CD14-positive monocyte (primary cell): ENCODE results near the gene YTHDF1. TPM values are rescaled to one million over a fixed set of nuclear protein-coding genes. Genes with fewer than 3 reads are reported as not detected.
A peak's percentile ranks its signal among the peaks of the same experiment; 100 is the strongest.

Experiments
- DNase-seq, 3 donors: peaks; one replicate each; pipeline ENCODE4 v3.0.0-alpha.2; 2011 to 2022
- H2AFZ ChIP-seq: 2 replicates; pipeline ENCODE4 v1.6.0; 2012; ENCODE audit warnings: mild to moderate bottlenecking, low read depth, low read length, inconsistent platforms; ENCODE audit not compliant: insufficient read depth, poor library complexity, severe bottlenecking
- H3K27ac ChIP-seq, 2 donors: 1 replicate in 1 of 2; 2 replicates in 1 of 2; pipeline ENCODE4 v1.5.1; 2012 to 2013; ENCODE audit warnings: low read length in 2 of 2, control low read depth in 1 of 2, inconsistent platforms in 1 of 2, low read depth in 1 of 2, mild to moderate bottlenecking in 1 of 2
- H3K27me3 ChIP-seq, 2 donors: one replicate each; pipeline versions ENCODE4 v1.6.0 to v1.6.1; 2011 to 2013; ENCODE audit warnings: low read length in 2 of 2; ENCODE audit not compliant: control insufficient read depth in 2 of 2, insufficient read depth in 2 of 2
- H3K36me3 ChIP-seq, 2 donors: replicated peaks in 1 of 2; 1 replicate in 1 of 2; 2 replicates in 1 of 2; pipeline versions ENCODE4 v1.5.1 to v1.6.1; 2012 to 2013; ENCODE audit warnings: low read length in 2 of 2, control low read depth in 1 of 2, inconsistent platforms in 1 of 2, mild to moderate bottlenecking in 1 of 2; ENCODE audit not compliant: insufficient read depth in 2 of 2, control insufficient read depth in 1 of 2
- H3K4me1 ChIP-seq, 2 donors: 1 replicate in 1 of 2; 2 replicates in 1 of 2; pipeline versions ENCODE4 v1.5.1 to v1.6.1; 2012 to 2013; ENCODE audit warnings: low read length in 2 of 2, control low read depth in 1 of 2, inconsistent platforms in 1 of 2, mild to moderate bottlenecking in 1 of 2, moderate library complexity in 1 of 2; ENCODE audit not compliant: insufficient read depth in 2 of 2, control insufficient read depth in 1 of 2
- H3K4me2 ChIP-seq: replicated peaks from 2 replicates; pipeline ENCODE3; 2012; ENCODE audit warnings: low read length, moderate library complexity, mild to moderate bottlenecking; ENCODE audit not compliant: poor library complexity, severe bottlenecking; ENCODE audit errors: extremely low read depth
- H3K4me3 ChIP-seq, 3 experiments: fragments of 200-600 bp in 1 of 3; sonication (generic) in 1 of 3; replicated peaks in 1 of 3; 1 replicate in 2 of 3; 2 replicates in 1 of 3; pipeline ENCODE4 v1.5.1; 2011 to 2013; ENCODE audit warnings: low read length in 3 of 3, mild to moderate bottlenecking in 3 of 3, control low read depth in 2 of 3, low read depth in 2 of 3, inconsistent platforms in 1 of 3, moderate library complexity in 1 of 3
- H3K79me2 ChIP-seq: 2 replicates; pipeline ENCODE4 v1.6.0; 2012; ENCODE audit warnings: mild to moderate bottlenecking, control low read depth, inconsistent platforms, low read length, moderate library complexity; ENCODE audit not compliant: insufficient read depth
- H3K9ac ChIP-seq: 2 replicates; pipeline ENCODE4 v1.6.0; 2017; ENCODE audit warnings: low read length, mild to moderate bottlenecking; ENCODE audit not compliant: insufficient read depth, poor library complexity, severe bottlenecking
- H3K9me3 ChIP-seq, 2 donors: replicated peaks in 1 of 2; 1 replicate in 1 of 2; 2 replicates in 1 of 2; pipeline versions ENCODE4 v1.5.1 to v1.6.1; 2012 to 2013; ENCODE audit warnings: low read length in 2 of 2, control low read depth in 1 of 2; ENCODE audit not compliant: control insufficient read depth in 1 of 2, insufficient read depth in 1 of 2
- H4K20me1 ChIP-seq: 2 replicates; pipeline ENCODE4 v1.6.0; 2012; ENCODE audit warnings: mild to moderate bottlenecking, low read length, control low read depth, moderate library complexity; ENCODE audit not compliant: insufficient read depth
- H3K27ac Mint-ChIP-seq, 7 donors: one replicate each; pipeline ENCODE4 v1.8.0; 2020; ENCODE audit warnings: mild to moderate bottlenecking in 7 of 7, mixed read lengths in 7 of 7, moderate library complexity in 6 of 7, inconsistent platforms in 2 of 7
- H3K27me3 Mint-ChIP-seq, 3 donors: one replicate each; pipeline ENCODE4 v1.8.0; 2021 to 2022; ENCODE audit warnings: low read depth in 3 of 3, mild to moderate bottlenecking in 3 of 3, mixed read lengths in 3 of 3, moderate library complexity in 3 of 3, inconsistent platforms in 1 of 3
- H3K36me3 Mint-ChIP-seq, 2 donors: one replicate each; pipeline ENCODE4 v1.8.0; 2020; ENCODE audit warnings: mixed read lengths in 2 of 2, inconsistent platforms in 1 of 2, mild to moderate bottlenecking in 1 of 2
- H3K4me1 Mint-ChIP-seq: one replicate; pipeline ENCODE4 v1.8.0; 2020; ENCODE audit warnings: mild to moderate bottlenecking, mixed read lengths
- H3K4me3 Mint-ChIP-seq, 2 donors: one replicate each; pipeline ENCODE4 v1.8.0; 2020; ENCODE audit warnings: mild to moderate bottlenecking in 2 of 2, mixed read lengths in 2 of 2, moderate library complexity in 1 of 2
- H3K9me3 Mint-ChIP-seq, 7 donors: one replicate each; pipeline ENCODE4 v1.8.0; 2020 to 2022; ENCODE audit warnings: mixed read lengths in 7 of 7, mild to moderate bottlenecking in 6 of 7, moderate library complexity in 6 of 7, inconsistent platforms in 2 of 7
- WGBS: methylation state at CpG from one replicate; pipeline ENCODE4 v1.1.5; 2013; ENCODE audit warnings: missing lambda C conversion rate; ENCODE audit not compliant: insufficient coverage; 5-methylcytosine and 5-hydroxymethylcytosine counted together
- intact Hi-C, 2 donors: fragments of 100-400 bp; cut with micrococcal nuclease; formaldehyde crosslinking; loops; one replicate each; pipeline versions ENCODE4 v1.15.0 to v1.15.1; 2023
- polyA plus RNA-seq, 3 donors: library from polyadenylated mRNA; depleted of rRNA in 1 of 3; unstranded in 2 of 3; stranded (reverse) in 1 of 3; fragments of 300-500 nt in 2 of 3; fragments of >200 nt in 1 of 3; fragmentation: Illumina TruSeq in 2 of 3; gene quantifications; 1 replicate in 2 of 3; 2 replicates in 1 of 3; pipeline ENCODE4 v1.2.3, GENCODE V29; 2012 to 2021
- TF ChIP-seq, protein P1 (sequence below): fragments of 200-600 bp; IDR thresholded peaks from one replicate; pipeline ENCODE4 v1.8.0; 2022; ENCODE audit warnings: antibody characterized with exemption, mild to moderate bottlenecking

The YTHDF1 gene
- polyA plus RNA-seq, 3 donors = 18.0 to 33.4 (median 25.9) TPM

GRCh38 chr20:63212792-63213191 is 3.1 kb downstream of the YTHDF1 start:
- TF ChIP-seq, protein P1, sequence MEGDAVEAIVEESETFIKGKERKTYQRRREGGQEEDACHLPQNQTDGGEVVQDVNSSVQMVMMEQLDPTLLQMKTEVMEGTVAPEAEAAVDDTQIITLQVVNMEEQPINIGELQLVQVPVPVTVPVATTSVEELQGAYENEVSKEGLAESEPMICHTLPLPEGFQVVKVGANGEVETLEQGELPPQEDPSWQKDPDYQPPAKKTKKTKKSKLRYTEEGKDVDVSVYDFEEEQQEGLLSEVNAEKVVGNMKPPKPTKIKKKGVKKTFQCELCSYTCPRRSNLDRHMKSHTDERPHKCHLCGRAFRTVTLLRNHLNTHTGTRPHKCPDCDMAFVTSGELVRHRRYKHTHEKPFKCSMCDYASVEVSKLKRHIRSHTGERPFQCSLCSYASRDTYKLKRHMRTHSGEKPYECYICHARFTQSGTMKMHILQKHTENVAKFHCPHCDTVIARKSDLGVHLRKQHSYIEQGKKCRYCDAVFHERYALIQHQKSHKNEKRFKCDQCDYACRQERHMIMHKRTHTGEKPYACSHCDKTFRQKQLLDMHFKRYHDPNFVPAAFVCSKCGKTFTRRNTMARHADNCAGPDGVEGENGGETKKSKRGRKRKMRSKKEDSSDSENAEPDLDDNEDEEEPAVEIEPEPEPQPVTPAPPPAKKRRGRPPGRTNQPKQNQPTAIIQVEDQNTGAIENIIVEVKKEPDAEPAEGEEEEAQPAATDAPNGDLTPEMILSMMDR = no peak
- peaks cover 50 to 69% of the 10 kb centered on the region in 2 donors for H3K36me3 ChIP-seq
- intact Hi-C loops = loop anchor here in 1 of 2 donors (10.0 kb wide), 1 partner anchor 278 kb away; the partner anchor contains the start of gene GID8

DNA sequence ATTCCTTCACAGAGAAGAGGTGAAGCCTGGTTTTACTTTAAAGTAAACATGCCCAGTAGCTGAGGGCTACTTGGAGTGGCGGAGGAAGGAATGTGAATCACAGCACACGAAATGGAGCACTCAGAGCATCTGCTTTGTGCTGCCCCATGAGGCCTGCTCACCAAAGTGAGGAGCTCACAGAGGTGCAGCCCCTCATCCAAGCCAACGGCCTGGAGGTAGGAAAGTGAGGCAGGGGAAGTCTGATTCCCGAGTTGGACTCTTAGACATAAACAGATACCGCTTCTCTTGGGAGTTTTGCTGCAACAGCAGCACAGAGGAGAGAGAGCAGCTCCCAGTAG is 3.6 kb downstream of the YTHDF1 start:
- H3K27me3 Mint-ChIP-seq = no peaks in the 10 kb centered on the region
- Histone ChIP-seq H3K27me3 (no peaks in the 10 kb centered on the region), H3K4me3 (no peak overlapping the region), H3K4me1 (peaks cover 15 to 19% of the 10 kb centered on the region in 2 donors), H3K36me3 (peaks cover 54 to 73% of the 10 kb centered on the region in 2 donors), H3K79me2 (peaks cover 84% of the 10 kb centered on the region), H4K20me1 (peaks cover 79% of the 10 kb centered on the region), H3K9ac (no peak overlapping the region), H3K27ac (peak overlapping the region in 1 of 2 donors; percentile 2), H3K9me3 (no peaks in the 10 kb centered on the region), H3K4me2 (no peak overlapping the region), H2AFZ (no peak overlapping the region)
- peaks cover 24% of the 10 kb centered on the region for H3K4me1 Mint-ChIP-seq
- no peak overlapping the region for H3K4me3 Mint-ChIP-seq
- H3K27ac Mint-ChIP-seq = peak overlapping the region in 1 of 7 donors; percentile 79
- intact Hi-C loops = loop anchor here in 1 of 2 donors (10.0 kb wide), 1 partner anchor 278 kb away; the partner anchor contains the start of gene GID8
- no peak for DNase-seq
- 97% methylated on average over 5 of the region's 5 CpGs for WGBS
- H3K9me3 Mint-ChIP-seq = no peaks in the 10 kb centered on the region
- H3K36me3 Mint-ChIP-seq = peaks cover 55 to 70% of the 10 kb centered on the region in 2 donors
- TF ChIP-seq, protein P1 = no peak

More at GRCh38 chr20:63212792-63213191, 3.1 kb downstream of the YTHDF1 start:
- H3K36me3 Mint-ChIP-seq = peaks cover 52 to 66% of the 10 kb centered on the region in 2 donors
- Histone ChIP-seq H3K9ac (no peak overlapping the region), H3K27me3 (no peaks in the 10 kb centered on the region), H3K4me1 (peaks cover 15 to 19% of the 10 kb centered on the region in 2 donors), H3K79me2 (peaks cover 80% of the 10 kb centered on the region), H3K27ac (peak overlapping the region in 1 of 2 donors; percentile 2), H4K20me1 (peaks cover 75% of the 10 kb centered on the region), H3K9me3 (no peaks in the 10 kb centered on the region), H2AFZ (no peak overlapping the region), H3K4me2 (no peak overlapping the region), H3K4me3 (no peak overlapping the region)
- 86% methylated on average over 1 of the region's 5 CpGs for WGBS
- H3K27me3 Mint-ChIP-seq = no peaks in the 10 kb centered on the region
- H3K4me1 Mint-ChIP-seq = peaks cover 24% of the 10 kb centered on the region
- H3K9me3 Mint-ChIP-seq = no peaks in the 10 kb centered on the region
- DNase-seq = no peak
- no peak overlapping the region for H3K4me3 Mint-ChIP-seq
- H3K27ac Mint-ChIP-seq = peak overlapping the region in 1 of 7 donors; percentile 55
